OCI-LY7 (cell line): ENCODE measurements around the gene SLC19A1. TPM values are rescaled to one million over a fixed set of nuclear protein-coding genes. Genes with fewer than 3 reads are reported as not detected.

Experiments used
- BruUV-seq: library from RNA; stranded (reverse); fragments of 400-500 nt; replicated peaks from 2 replicates; lab custom pipeline; 2021; lab: Mats Ljungman, UMichigan
- CTCF ChIA-PET: fragments of 300-600 bp; sonication (Branson Sonifier 250); formaldehyde crosslinking; loops from one replicate; lab custom pipeline; 2022; ENCODE audit warnings: antibody characterized with exemption; ENCODE audit not compliant: unreplicated experiment; lab: Charles Lee
- POLR2A ChIA-PET: fragments of 300-600 bp; sonication (Branson Sonifier 250); formaldehyde crosslinking; loops from one replicate; lab custom pipeline; 2022; ENCODE audit warnings: antibody characterized with exemption; lab: Charles Lee
- DNase-seq: peaks from one replicate; pipeline ENCODE4 v3.0.0-alpha.2; 2015; ENCODE audit warnings: low spot score
- H2AFZ ChIP-seq: fragments of 200-600 bp; sonication (generic), shearing (Covaris generic); 2 replicates; pipeline ENCODE4 v1.6.1; 2014; ENCODE audit warnings: mild to moderate bottlenecking, antibody characterized with exemption, low read length, moderate library complexity
- H3K27ac ChIP-seq: fragments of 200-600 bp; sonication (generic); 2 replicates; pipeline ENCODE4 v1.5.1; 2014; ENCODE audit warnings: mixed run types, low read depth, mild to moderate bottlenecking, moderate library complexity, low read length, inconsistent platforms; ENCODE audit not compliant: poor library complexity, severe bottlenecking
- H3K36me3 ChIP-seq: fragments of 200-600 bp; sonication (generic); 2 replicates; pipeline ENCODE4 v1.6.1; 2014; ENCODE audit warnings: mild to moderate bottlenecking, antibody characterized with exemption, low read length, moderate library complexity, mixed read lengths; ENCODE audit not compliant: insufficient read depth
- H3K4me1 ChIP-seq: fragments of 200-600 bp; sonication (generic); 2 replicates; pipeline ENCODE4 v1.5.1; 2014; ENCODE audit warnings: mild to moderate bottlenecking, low read length; ENCODE audit not compliant: insufficient read depth, poor library complexity, severe bottlenecking
- H3K4me2 ChIP-seq: fragments of 200-600 bp; sonication (generic); 2 replicates; pipeline ENCODE4 v1.6.1; 2014; ENCODE audit warnings: mild to moderate bottlenecking, low read length
- H3K4me3 ChIP-seq: fragments of 200-600 bp; sonication (generic); 2 replicates; pipeline ENCODE4 v1.5.1; 2014; ENCODE audit warnings: mild to moderate bottlenecking, low read depth, low read length; ENCODE audit not compliant: poor library complexity, severe bottlenecking
- H3K79me2 ChIP-seq: fragments of 200-600 bp; sonication (generic); 2 replicates; pipeline ENCODE4 v1.6.1; 2016; ENCODE audit warnings: low read depth, mild to moderate bottlenecking, low read length, moderate library complexity, mixed read lengths; ENCODE audit not compliant: insufficient read depth
- H3K9me2 ChIP-seq: fragments of 200-600 bp; sonication (generic); 2 replicates; pipeline ENCODE4 v1.6.1; 2016; ENCODE audit warnings: mild to moderate bottlenecking, low read length, mixed read lengths; ENCODE audit not compliant: insufficient read depth
- H3K9me3 ChIP-seq: fragments of 200-600 bp; sonication (generic); 2 replicates; pipeline ENCODE4 v1.6.1; 2014; ENCODE audit warnings: mild to moderate bottlenecking, mixed run types, low read length, mixed read lengths
- H4K20me1 ChIP-seq: fragments of 200-600 bp; sonication (generic); 2 replicates; pipeline ENCODE4 v1.6.1; 2014; ENCODE audit warnings: mild to moderate bottlenecking, antibody characterized with exemption, low read length, moderate library complexity, mixed read lengths; ENCODE audit not compliant: insufficient read depth
- CTCF ChIP-seq: fragments of 200-600 bp; sonication (generic); conservative IDR thresholded peaks from 2 replicates; pipeline ENCODE4 v1.5.1; 2014; ENCODE audit warnings: mild to moderate bottlenecking, antibody characterized with exemption, low read length, moderate library complexity, mixed read lengths
- EZH2phosphoT487 ChIP-seq: fragments of 200-600 bp; sonication (generic); IDR thresholded peaks from 2 replicates; pipeline ENCODE4 v1.6.1; 2018; ENCODE audit warnings: low read depth, borderline replicate concordance, mild to moderate bottlenecking, mixed run types, antibody characterized with exemption, low read length, moderate library complexity, mixed read lengths
- intact Hi-C: fragments of 100-400 bp; cut with micrococcal nuclease; formaldehyde crosslinking; loops from one replicate; pipeline ENCODE4 v1.10.0; 2022; ENCODE audit not compliant: unreplicated experiment
- total RNA-seq, 2 experiments: library from RNA; depleted of rRNA in 1 of 2; stranded (reverse); fragments of >200 nt in 1 of 2; shearing (Covaris generic) in 1 of 2; gene quantifications; 2 replicates each; pipeline ENCODE4 v1.2.3, GENCODE V29; 2014 to 2022

The SLC19A1 gene
- total RNA-seq, 2 experiments from 2014 or later: 17.9 to 41.2 TPM

GRCh38 chr21:45457161-45457831 is 84.9 kb downstream of the SLC19A1 start:
- H3K9me2 ChIP-seq: no peaks in the 10 kb centered on the region
- POLR2A ChIA-PET: no interaction called here
- CTCF ChIA-PET: no interaction called here
- H2AFZ ChIP-seq: no peak overlapping the region
- H3K36me3 ChIP-seq: no peaks in the 10 kb centered on the region
- no peak for DNase-seq
- H4K20me1 ChIP-seq: no peaks in the 10 kb centered on the region
- intact Hi-C loops: no loop called here
- no TSS peak for BruUV-seq
- H3K27ac ChIP-seq: no peak overlapping the region
- H3K4me2 ChIP-seq: no peak overlapping the region
- no peak overlapping the region for H3K4me3 ChIP-seq
- H3K79me2 ChIP-seq: no peaks in the 10 kb centered on the region
- no peaks in the 10 kb centered on the region for H3K4me1 ChIP-seq
- TF ChIP-seq CTCF: no peak
- no peak for TF ChIP-seq EZH2phosphoT487
- H3K9me3 ChIP-seq: peaks cover 9% of the 10 kb centered on the region; the same call in 1 of the 2 replicates

- POLR2A ChIA-PET: no interaction called here
- H3K4me1 ChIP-seq: no peaks in the 10 kb centered on the region
Observed at GRCh38 chr21:45456584-45457160, 85.6 kb downstream of the SLC19A1 start.

More at GRCh38 chr21:45456584-45457160, 85.6 kb downstream of the SLC19A1 start:
- no peaks in the 10 kb centered on the region for H4K20me1 ChIP-seq
- H3K27ac ChIP-seq: no peak overlapping the region
- CTCF ChIA-PET: no interaction called here
- no peak overlapping the region for H2AFZ ChIP-seq
- no peak overlapping the region for H3K4me2 ChIP-seq
- no peaks in the 10 kb centered on the region for H3K79me2 ChIP-seq
- TF ChIP-seq CTCF: no peak
- TF ChIP-seq EZH2phosphoT487: no peak
- H3K4me3 ChIP-seq: no peak overlapping the region
- H3K36me3 ChIP-seq: no peaks in the 10 kb centered on the region
- DNase-seq: no peak
- intact Hi-C loops: no loop called here
- no peaks in the 10 kb centered on the region for H3K9me2 ChIP-seq
- BruUV-seq: no TSS peak
- H3K9me3 ChIP-seq: peaks cover 9% of the 10 kb centered on the region; the same call in 1 of the 2 replicates
